Stimulated activated CD8-positive, alpha-beta memory T cell treated with anti-CD3 and anti-CD28 coated beads, Interleukin-4, amount 100 ng/mL, for 4 hours (primary cell): Measurements from ENCODE around the gene CCDC157.

Experiments used
- DNase-seq, 2 donors: peaks; one replicate each; pipeline ENCODE4 v3.0.0-alpha.2; 2020; ENCODE audit warnings: low read depth in 2 of 2, low spot score in 1 of 2

The CCDC157 gene

GRCh38 chr22:30411780-30412179 lies 55.0 kb downstream of the CCDC157 start:
- no peak for DNase-seq

- DNase-seq, result no peak
These were observed 56.2 kb downstream of the CCDC157 start for GRCh38 chr22:30413001-30413400.

GRCh38 chr22:30413745-30414524 lies 57.1 kb downstream of the CCDC157 start:
- DNase-seq, result no peak

GRCh38 chr22:30414525-30415047 lies 57.8 kb downstream of the CCDC157 start:
- DNase-seq, result no peak

- no peak for DNase-seq
These were observed 59.6 kb downstream of the CCDC157 start for GRCh38 chr22:30416403-30416802.

- no peak for DNase-seq
These were observed 60.0 kb downstream of the CCDC157 start for GRCh38 chr22:30416837-30417236.

- DNase-seq, result no peak
These were observed 63.7 kb downstream of the CCDC157 start for GRCh38 chr22:30420347-30421125.

- no peak for DNase-seq
These were observed 65.1 kb downstream of the CCDC157 start for GRCh38 chr22:30421695-30422480.

- DNase-seq, result no peak
These were observed 65.9 kb downstream of the CCDC157 start for GRCh38 chr22:30422481-30423300.

- DNase-seq, result no peak
These were observed 66.6 kb downstream of the CCDC157 start for GRCh38 chr22:30423301-30423958.

- DNase-seq, result peak; percentile 94 to 96
These were observed 67.2 kb downstream of the CCDC157 start for GRCh38 chr22:30423959-30424533.

- DNase-seq, result no peak
These were observed 67.9 kb downstream of the CCDC157 start for GRCh38 chr22:30424534-30425326.

GRCh38 chr22:30425327-30425615 lies 68.5 kb downstream of the CCDC157 start:
- no peak for DNase-seq

- DNase-seq, result no peak
These were observed 69.0 kb downstream of the CCDC157 start, which contains the start of gene MTFP1 for GRCh38 chr22:30425616-30426387. Gene MTFP1 (plus strand): TSS chr22:30425768. CDS start chr22:30425880, 112 bp downstream.
